OCI-LY1 (cell line): ENCODE data around the gene SLC43A3.

Source experiments
- CTCF ChIP-seq: fragments of 200-600 bp; sonication (generic), shearing (Covaris generic); IDR thresholded peaks from 2 replicates; pipeline ENCODE4 v1.5.1; 2017; ENCODE audit warnings: mild to moderate bottlenecking, antibody characterized with exemption, low read length, moderate library complexity, mixed read lengths
- EZH2 ChIP-seq: fragments of 200-600 bp; sonication (generic), shearing (Covaris generic); IDR thresholded peaks from 2 replicates; pipeline ENCODE4 v1.8.0; 2017; ENCODE audit warnings: borderline replicate concordance, mixed run types, mild to moderate bottlenecking, antibody characterized with exemption, low read length, moderate library complexity, mixed read lengths

- TF ChIP-seq EZH2 = no peak
- TF ChIP-seq CTCF = no peak
These were observed 17.4 kb downstream of the SLC43A3 start for GRCh38 chr11:57409321-57410100.
